K562 (cell line): ENCODE data around the gene PRRX1.

Source experiments
- ARHGAP35 ChIP-seq: fragments of 450-650 bp; IDR thresholded peaks from 2 replicates; pipeline ENCODE4 v1.6.1; 2018; ENCODE audit not compliant: partially characterized antibody
- ATF2 ChIP-seq: sonication (generic); formaldehyde crosslinking; IDR thresholded peaks from 2 replicates; pipeline ENCODE4 v1.8.1; 2022; ENCODE audit warnings: missing genetic modification reagents
- CTCF ChIP-seq, 3 experiments: IDR thresholded peaks in 2 of 3; conservative IDR thresholded peaks in 1 of 3; 2 replicates each; pipeline ENCODE4 v1.5.1; 2011 to 2012; ENCODE audit warnings: low read length in 3 of 3, mild to moderate bottlenecking in 3 of 3, control low read depth in 2 of 3, improper control_type of control experiment in 1 of 3, inconsistent platforms in 1 of 3, low read depth in 1 of 3, mixed read lengths in 1 of 3, moderate library complexity in 1 of 3; ENCODE audit not compliant: insufficient read depth in 2 of 3
- EZH2 ChIP-seq: IDR thresholded peaks from 2 replicates; pipeline ENCODE4 v1.6.1; 2012; ENCODE audit warnings: low read depth, mild to moderate bottlenecking, inconsistent platforms, low read length, borderline replicate concordance
- MYC ChIP-seq, 2 experiments: fragments of 250-450 bp in 1 of 2; sonication (Bioruptor Pico) in 1 of 2; IDR thresholded peaks; 2 replicates each; pipeline versions ENCODE4 v1.5.1 to v1.6.1; 2012 to 2021; ENCODE audit warnings: low read depth in 2 of 2, borderline replicate concordance in 1 of 2, improper control_type of control experiment in 1 of 2, low read length in 1 of 2, mild to moderate bottlenecking in 1 of 2, moderate library complexity in 1 of 2
- NFXL1 ChIP-seq: fragments of 450-650 bp; formaldehyde crosslinking; IDR thresholded peaks from 2 replicates; pipeline ENCODE4 v1.4.0; 2021; ENCODE audit warnings: mild to moderate bottlenecking
- TEAD1 ChIP-seq, 2 experiments: fragments of 450-650 bp in 1 of 2; sonication (generic) in 1 of 2; formaldehyde crosslinking; IDR thresholded peaks; 2 replicates each; pipeline versions ENCODE4 v1.4.0 to v1.8.0; 2020 to 2022; ENCODE audit warnings: mild to moderate bottlenecking in 2 of 2, missing genetic modification reagents in 1 of 2

- no peak for TF ChIP-seq EZH2
- no peak for TF ChIP-seq CTCF (IDR thresholded peaks at IDR 0.05 in 2 of 3, conservative IDR thresholded peaks at IDR 0.05 in 1 of 3; ENCODE audit: insufficient read depth in 2 of 3, low read depth in 1 of 3, low read length in 3 of 3)
- TF ChIP-seq NFXL1 (CRISPR knock-in tag) = no peak
- no peak for TF ChIP-seq ATF2 (CRISPR knock-in tag)
- no peak for TF ChIP-seq TEAD1 (CRISPR knock-in tag; IDR thresholded peaks at IDR 0.05)
- TF ChIP-seq MYC (IDR thresholded peaks at IDR 0.05; ENCODE audit: low read depth, low read length) = no peak
- TF ChIP-seq MYC (CRISPR knock-in tag; IDR thresholded peaks at IDR 0.05; ENCODE audit: borderline replicate concordance, low read depth) = no peak
- TF ChIP-seq ARHGAP35 = no peak
Observed at GRCh38 chr1:170732252-170732588, 68.3 kb downstream of the PRRX1 start.
